Subcutaneous adipose tissue (tissue), 4 donors: ENCODE data around the gene COL19A1. TPM values are rescaled to one million over a fixed set of nuclear protein-coding genes. Genes with fewer than 3 reads are reported as not detected.

ENCODE experiments used
- CTCF ChIP-seq: fragments of 450-650 bp; IDR thresholded peaks from one replicate; pipeline ENCODE4 v1.5.1; 2016; ENCODE audit warnings: low read depth, mild to moderate bottlenecking, control low read depth, antibody characterized with exemption, moderate library complexity
- total RNA-seq, 4 donors: library from RNA; depleted of rRNA; stranded (reverse); fragments of >200 nt; gene quantifications; one replicate each; pipeline ENCODE4 v1.1.0, GENCODE V29; 2016

The COL19A1 gene
- total RNA-seq, 4 donors from 2014 or later = not detected

GRCh38 chr6:69846770-69847491, 19.4 kb upstream of the COL19A1 start:
- no peak for TF ChIP-seq CTCF

DNA sequence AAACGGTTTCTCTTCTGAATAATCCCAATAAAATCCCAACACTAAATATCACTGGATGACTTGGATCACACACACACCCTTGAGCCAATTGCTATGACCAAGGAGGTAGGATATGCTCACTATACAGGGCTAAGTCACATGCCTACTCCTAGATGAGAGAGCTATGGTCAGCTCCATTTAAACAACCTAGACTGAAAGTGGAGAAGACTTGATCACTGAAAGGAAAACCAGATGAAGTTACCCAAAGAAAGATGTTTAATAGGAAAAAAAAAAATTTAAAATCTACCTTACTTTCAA, 18.9 kb upstream of the COL19A1 start:
- TF ChIP-seq CTCF = no peak

GRCh38 chr6:69848552-69848951, 17.8 kb upstream of the COL19A1 start:
- no peak for TF ChIP-seq CTCF

- TF ChIP-seq CTCF = no peak
These were observed 13.7 kb upstream of the COL19A1 start for GRCh38 chr6:69852706-69853105.

DNA sequence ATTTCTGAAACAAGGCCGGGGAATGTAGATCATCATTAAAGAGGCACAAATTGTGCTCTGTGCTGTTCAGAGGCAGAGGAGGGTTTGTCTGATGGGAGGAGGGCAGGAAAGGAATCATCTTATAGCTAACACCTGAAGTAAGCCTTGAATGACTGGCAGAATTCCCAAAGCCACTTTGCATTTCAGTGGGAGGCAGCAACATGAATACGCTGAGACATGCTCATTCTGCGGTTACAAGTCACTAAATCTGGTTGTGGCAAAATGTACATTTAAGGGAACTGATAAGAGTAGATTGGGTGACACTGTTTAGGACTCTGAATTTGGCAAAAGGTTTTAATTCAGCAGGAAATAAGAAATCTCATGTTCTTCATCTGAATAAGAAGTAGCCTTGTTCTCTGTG, 4.4 kb upstream of the COL19A1 start:
- TF ChIP-seq CTCF = no peak

GRCh38 chr6:69863766-69864165, 2.6 kb upstream of the COL19A1 start:
- no peak for TF ChIP-seq CTCF

DNA sequence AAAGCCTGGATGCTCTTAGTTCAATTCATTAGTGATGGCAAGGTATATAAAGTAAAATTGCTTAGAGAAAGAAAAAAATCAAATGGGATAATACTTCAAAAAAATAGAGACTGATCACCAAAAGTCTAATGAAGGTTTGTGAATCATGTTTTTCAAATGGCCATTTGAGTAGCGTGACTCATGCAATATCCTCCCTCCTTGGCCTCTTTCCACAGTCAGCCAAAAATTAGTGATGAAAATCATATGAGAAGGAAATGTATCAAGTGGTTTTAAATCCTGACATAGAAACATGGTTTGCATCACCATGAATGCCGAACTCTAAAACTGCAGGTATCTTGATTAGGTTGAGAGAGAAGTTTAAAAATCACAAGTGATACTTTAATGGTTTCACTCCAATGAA, 1.2 kb upstream of the COL19A1 start:
- no peak for TF ChIP-seq CTCF
